ENCODE data around the gene DKKL1. TPM values are rescaled to one million over a fixed set of nuclear protein-coding genes. Genes with fewer than 3 reads are reported as not detected.
"Not testable (repeated sequence)": the region's sequence is repeated elsewhere in the genome, so short reads cannot be mapped to it uniquely, and the experiment has no call there.

DKKL1 gene
- 8.6 to 9.9 TPM (median 8.7 TPM) in 3 replicates for total RNA-seq

GRCh38 chr19:49363268-49364082 is at the start of gene DKKL1:
DKKL1 (plus strand) TSS chr19:49363877; CDS start chr19:49363999, 122 bp downstream.
- H3K27ac Mint-ChIP-seq = no peak within 1 kb of the TSS
- peak; percentile 90 to 99 for DNase-seq (ENCODE audit: low spot score in 2 of 2, unreplicated experiment in 2 of 2)
- peaks cover 7% of the 10 kb centered on the region for H3K36me3 Mint-ChIP-seq
- H3K4me3 Mint-ChIP-seq = no peak within 1 kb of the TSS
- H3K4me1 Mint-ChIP-seq = peaks cover 9% of the 10 kb centered on the region
- peak; percentile 14 for TF ChIP-seq CTCF (IDR thresholded peaks at IDR 0.05; ENCODE audit: unreplicated experiment)
- H3K9me3 Mint-ChIP-seq = no peaks in the 10 kb centered on the region
- H3K27me3 Mint-ChIP-seq (ENCODE audit: low read depth) = no peaks in the 10 kb centered on the region

- Mint-ChIP-seq H3K27ac (no peak overlapping the region), H3K4me1 (no peaks in the 10 kb centered on the region), H3K9me3 (peaks cover 20% of the 10 kb centered on the region), H3K36me3 (peaks cover 33% of the 10 kb centered on the region), H3K4me3 (no peak overlapping the region), H3K27me3 (ENCODE audit: low read depth) (no peaks in the 10 kb centered on the region)
- DNase-seq (ENCODE audit: low spot score in 2 of 2, unreplicated experiment in 2 of 2) = no peak
- TF ChIP-seq CTCF (IDR thresholded peaks at IDR 0.05; ENCODE audit: unreplicated experiment) = no peak
These were observed 48.6 kb upstream of the DKKL1 start for GRCh38 chr19:49315111-49315510.

GRCh38 chr19:49316284-49316683 is 47.4 kb upstream of the DKKL1 start:
- peaks cover 28% of the 10 kb centered on the region for H3K9me3 Mint-ChIP-seq
- H3K36me3 Mint-ChIP-seq = peaks cover 21% of the 10 kb centered on the region
- DNase-seq (ENCODE audit: low spot score in 2 of 2, unreplicated experiment in 2 of 2) = no peak
- H3K27me3 Mint-ChIP-seq (ENCODE audit: low read depth) = no peaks in the 10 kb centered on the region
- no peaks in the 10 kb centered on the region for H3K4me1 Mint-ChIP-seq
- no peak for TF ChIP-seq CTCF (IDR thresholded peaks at IDR 0.05; ENCODE audit: unreplicated experiment)
- no peak overlapping the region for H3K4me3 Mint-ChIP-seq
- H3K27ac Mint-ChIP-seq = no peak overlapping the region

GRCh38 chr19:49318296-49318695 is 45.4 kb upstream of the DKKL1 start:
- H3K4me3 Mint-ChIP-seq = no peak overlapping the region
- H3K27me3 Mint-ChIP-seq (ENCODE audit: low read depth) = no peaks in the 10 kb centered on the region
- DNase-seq (ENCODE audit: low spot score in 2 of 2, unreplicated experiment in 2 of 2) = no peak
- H3K27ac Mint-ChIP-seq = no peak overlapping the region
- H3K4me1 Mint-ChIP-seq = no peaks in the 10 kb centered on the region
- TF ChIP-seq CTCF (IDR thresholded peaks at IDR 0.05; ENCODE audit: unreplicated experiment) = no peak
- H3K9me3 Mint-ChIP-seq = peaks cover 37% of the 10 kb centered on the region
- H3K36me3 Mint-ChIP-seq = peaks cover 25% of the 10 kb centered on the region

GRCh38 chr19:49324801-49325576 is 38.7 kb upstream of the DKKL1 start, which contains the start of gene SLC6A16:
SLC6A16 (minus strand) TSS chr19:49325191; CDS start chr19:49311347, 13,844 bp downstream.
- Mint-ChIP-seq H3K36me3 (peaks cover 9% of the 10 kb centered on the region), H3K27ac (no peak within 1 kb of the TSS), H3K4me3 (no peak within 1 kb of the TSS), H3K9me3 (peaks cover 20% of the 10 kb centered on the region), H3K4me1 (no peaks in the 10 kb centered on the region), H3K27me3 (ENCODE audit: low read depth) (no peaks in the 10 kb centered on the region)
- DNase-seq (ENCODE audit: low spot score in 2 of 2, unreplicated experiment in 2 of 2) = peak in 1 of 2 experiments; percentile 28
- no peak for TF ChIP-seq CTCF (IDR thresholded peaks at IDR 0.05; ENCODE audit: unreplicated experiment)

GRCh38 chr19:49325756-49326155 is 37.9 kb upstream of the DKKL1 start:
- not testable (repeated sequence) for H3K4me1 Mint-ChIP-seq; H3K27me3 Mint-ChIP-seq (ENCODE audit: low read depth); H3K4me3 Mint-ChIP-seq; H3K27ac Mint-ChIP-seq
- H3K36me3 Mint-ChIP-seq = peaks cover 10% of the 10 kb centered on the region
- peak in 1 of 2 experiments; percentile 26 for DNase-seq (ENCODE audit: low spot score in 2 of 2, unreplicated experiment in 2 of 2)
- peaks cover 15% of the 10 kb centered on the region for H3K9me3 Mint-ChIP-seq

All from mesothelial cell of epicardium (in vitro differentiated cells).